Measurements from ENCODE around the gene LMNTD2. TPM values are rescaled to one million over a fixed set of nuclear protein-coding genes. Genes with fewer than 3 reads are reported as not detected.

Gene LMNTD2
- total and polyA plus RNA-seq, 2 of the 13 experiments (the other 11 are each of a cell fraction or from before 2014, with no cell fraction given) = 1.1 to 3.1 TPM

DNA sequence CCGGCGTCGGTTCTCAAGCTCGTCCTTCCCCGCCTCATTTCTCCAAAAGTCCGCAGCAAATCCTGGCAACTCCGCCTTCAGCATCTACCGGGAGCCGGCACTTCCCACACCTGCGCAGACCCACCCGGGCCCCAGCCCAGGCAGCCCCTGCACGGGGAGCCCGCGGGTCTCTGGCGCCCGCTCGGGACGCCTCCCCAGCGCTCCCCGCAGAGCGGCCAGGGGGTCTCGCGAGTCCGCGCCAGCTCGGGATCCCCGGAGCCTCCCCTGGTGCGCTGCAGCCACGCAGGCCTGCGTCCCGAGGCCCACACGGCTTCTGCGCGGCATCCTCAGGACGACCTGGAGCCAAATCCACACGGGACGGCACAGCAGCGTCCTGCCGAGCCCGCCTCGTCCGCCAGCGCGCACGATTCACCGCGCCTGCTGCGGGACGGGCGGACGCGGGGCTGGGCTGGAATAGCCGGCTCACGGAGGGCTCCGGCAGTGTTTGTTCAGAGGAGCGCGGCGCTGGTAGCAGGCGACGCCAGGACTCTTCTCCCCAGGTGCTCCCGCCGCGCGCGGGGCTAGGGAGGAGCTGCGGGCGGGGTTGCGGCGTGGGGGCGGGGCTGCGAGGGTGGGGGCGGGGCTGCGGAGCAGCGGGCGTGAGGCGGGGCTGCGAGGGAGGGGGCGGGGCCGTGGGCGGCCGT, 14.9 kb upstream of the LMNTD2 start (continued):
- TF ChIP-seq, protein P1, sequence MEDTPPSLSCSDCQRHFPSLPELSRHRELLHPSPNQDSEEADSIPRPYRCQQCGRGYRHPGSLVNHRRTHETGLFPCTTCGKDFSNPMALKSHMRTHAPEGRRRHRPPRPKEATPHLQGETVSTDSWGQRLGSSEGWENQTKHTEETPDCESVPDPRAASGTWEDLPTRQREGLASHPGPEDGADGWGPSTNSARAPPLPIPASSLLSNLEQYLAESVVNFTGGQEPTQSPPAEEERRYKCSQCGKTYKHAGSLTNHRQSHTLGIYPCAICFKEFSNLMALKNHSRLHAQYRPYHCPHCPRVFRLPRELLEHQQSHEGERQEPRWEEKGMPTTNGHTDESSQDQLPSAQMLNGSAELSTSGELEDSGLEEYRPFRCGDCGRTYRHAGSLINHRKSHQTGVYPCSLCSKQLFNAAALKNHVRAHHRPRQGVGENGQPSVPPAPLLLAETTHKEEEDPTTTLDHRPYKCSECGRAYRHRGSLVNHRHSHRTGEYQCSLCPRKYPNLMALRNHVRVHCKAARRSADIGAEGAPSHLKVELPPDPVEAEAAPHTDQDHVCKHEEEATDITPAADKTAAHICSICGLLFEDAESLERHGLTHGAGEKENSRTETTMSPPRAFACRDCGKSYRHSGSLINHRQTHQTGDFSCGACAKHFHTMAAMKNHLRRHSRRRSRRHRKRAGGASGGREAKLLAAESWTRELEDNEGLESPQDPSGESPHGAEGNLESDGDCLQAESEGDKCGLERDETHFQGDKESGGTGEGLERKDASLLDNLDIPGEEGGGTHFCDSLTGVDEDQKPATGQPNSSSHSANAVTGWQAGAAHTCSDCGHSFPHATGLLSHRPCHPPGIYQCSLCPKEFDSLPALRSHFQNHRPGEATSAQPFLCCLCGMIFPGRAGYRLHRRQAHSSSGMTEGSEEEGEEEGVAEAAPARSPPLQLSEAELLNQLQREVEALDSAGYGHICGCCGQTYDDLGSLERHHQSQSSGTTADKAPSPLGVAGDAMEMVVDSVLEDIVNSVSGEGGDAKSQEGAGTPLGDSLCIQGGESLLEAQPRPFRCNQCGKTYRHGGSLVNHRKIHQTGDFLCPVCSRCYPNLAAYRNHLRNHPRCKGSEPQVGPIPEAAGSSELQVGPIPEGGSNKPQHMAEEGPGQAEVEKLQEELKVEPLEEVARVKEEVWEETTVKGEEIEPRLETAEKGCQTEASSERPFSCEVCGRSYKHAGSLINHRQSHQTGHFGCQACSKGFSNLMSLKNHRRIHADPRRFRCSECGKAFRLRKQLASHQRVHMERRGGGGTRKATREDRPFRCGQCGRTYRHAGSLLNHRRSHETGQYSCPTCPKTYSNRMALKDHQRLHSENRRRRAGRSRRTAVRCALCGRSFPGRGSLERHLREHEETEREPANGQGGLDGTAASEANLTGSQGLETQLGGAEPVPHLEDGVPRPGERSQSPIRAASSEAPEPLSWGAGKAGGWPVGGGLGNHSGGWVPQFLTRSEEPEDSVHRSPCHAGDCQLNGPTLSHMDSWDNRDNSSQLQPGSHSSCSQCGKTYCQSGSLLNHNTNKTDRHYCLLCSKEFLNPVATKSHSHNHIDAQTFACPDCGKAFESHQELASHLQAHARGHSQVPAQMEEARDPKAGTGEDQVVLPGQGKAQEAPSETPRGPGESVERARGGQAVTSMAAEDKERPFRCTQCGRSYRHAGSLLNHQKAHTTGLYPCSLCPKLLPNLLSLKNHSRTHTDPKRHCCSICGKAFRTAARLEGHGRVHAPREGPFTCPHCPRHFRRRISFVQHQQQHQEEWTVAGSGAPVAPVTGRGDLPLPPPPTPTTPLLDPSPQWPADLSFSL (CRISPR knock-in tag; IDR thresholded peaks at IDR 0.05) = no peak
- TF ChIP-seq BCL6 (CRISPR knock-in tag; IDR thresholded peaks at IDR 0.05) (peak; percentile 42), ZNF543 (CRISPR knock-in tag; IDR thresholded peaks at IDR 0.05) (0 out of 2 replicates have a peak, but pooled peaks have one; percentile 61), ZNF605 (CRISPR knock-in tag; IDR thresholded peaks at IDR 0.05) (no peak), ZNF776 (CRISPR knock-in tag; IDR thresholded peaks at IDR 0.05) (peak; percentile 66; the same call in 1 of the 2 replicates), CHD2 (IDR thresholded peaks at IDR 0.05; ENCODE audit: low read depth, low read length) (peak; percentile 70), HNRNPLL (IDR thresholded peaks at IDR 0.05; ENCODE audit: low read depth, low read length, poor library complexity, severe bottlenecking) (peak; percentile 29), ZNF333 (CRISPR knock-in tag; IDR thresholded peaks at IDR 0.05; ENCODE audit: borderline replicate concordance) (peak; percentile 88; the same call in 1 of the 2 replicates), GATAD1 (CRISPR knock-in tag; IDR thresholded peaks at IDR 0.05) (no peak), POGZ (CRISPR knock-in tag; IDR thresholded peaks at IDR 0.05) (0 out of 2 replicates have a peak, but pooled peaks have one; percentile 21), MYC (CRISPR knock-in tag; IDR thresholded peaks at IDR 0.05; ENCODE audit: borderline replicate concordance) (peak; percentile 44; the same call in 1 of the 2 replicates), NR3C1 (CRISPR knock-in tag; IDR thresholded peaks at IDR 0.05) (peak; percentile 54; the same call in 1 of the 2 replicates), SPEN (CRISPR knock-in tag; IDR thresholded peaks at IDR 0.05; ENCODE audit: low read depth) (0 out of 2 replicates have a peak, but pooled peaks have one; percentile 27), ATF7 (IDR thresholded peaks at IDR 0.05) (no peak), ATF7 (CRISPR knock-in tag; IDR thresholded peaks at IDR 0.05) (peak; percentile 40; the same call in 1 of the 2 replicates)
- TF ChIP-seq, protein P2, sequence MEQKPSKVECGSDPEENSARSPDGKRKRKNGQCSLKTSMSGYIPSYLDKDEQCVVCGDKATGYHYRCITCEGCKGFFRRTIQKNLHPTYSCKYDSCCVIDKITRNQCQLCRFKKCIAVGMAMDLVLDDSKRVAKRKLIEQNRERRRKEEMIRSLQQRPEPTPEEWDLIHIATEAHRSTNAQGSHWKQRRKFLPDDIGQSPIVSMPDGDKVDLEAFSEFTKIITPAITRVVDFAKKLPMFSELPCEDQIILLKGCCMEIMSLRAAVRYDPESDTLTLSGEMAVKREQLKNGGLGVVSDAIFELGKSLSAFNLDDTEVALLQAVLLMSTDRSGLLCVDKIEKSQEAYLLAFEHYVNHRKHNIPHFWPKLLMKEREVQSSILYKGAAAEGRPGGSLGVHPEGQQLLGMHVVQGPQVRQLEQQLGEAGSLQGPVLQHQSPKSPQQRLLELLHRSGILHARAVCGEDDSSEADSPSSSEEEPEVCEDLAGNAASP (CRISPR knock-in tag; IDR thresholded peaks at IDR 0.05; ENCODE audit: borderline replicate concordance) = 0 out of 2 replicates have a peak, but pooled peaks have one; percentile 47
- TF ChIP-seq, protein P3, sequence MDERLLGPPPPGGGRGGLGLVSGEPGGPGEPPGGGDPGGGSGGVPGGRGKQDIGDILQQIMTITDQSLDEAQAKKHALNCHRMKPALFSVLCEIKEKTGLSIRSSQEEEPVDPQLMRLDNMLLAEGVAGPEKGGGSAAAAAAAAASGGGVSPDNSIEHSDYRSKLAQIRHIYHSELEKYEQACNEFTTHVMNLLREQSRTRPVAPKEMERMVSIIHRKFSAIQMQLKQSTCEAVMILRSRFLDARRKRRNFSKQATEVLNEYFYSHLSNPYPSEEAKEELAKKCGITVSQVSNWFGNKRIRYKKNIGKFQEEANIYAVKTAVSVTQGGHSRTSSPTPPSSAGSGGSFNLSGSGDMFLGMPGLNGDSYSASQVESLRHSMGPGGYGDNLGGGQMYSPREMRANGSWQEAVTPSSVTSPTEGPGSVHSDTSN (CRISPR knock-in tag; IDR thresholded peaks at IDR 0.05) = no peak
- TF ChIP-seq, protein P4, sequence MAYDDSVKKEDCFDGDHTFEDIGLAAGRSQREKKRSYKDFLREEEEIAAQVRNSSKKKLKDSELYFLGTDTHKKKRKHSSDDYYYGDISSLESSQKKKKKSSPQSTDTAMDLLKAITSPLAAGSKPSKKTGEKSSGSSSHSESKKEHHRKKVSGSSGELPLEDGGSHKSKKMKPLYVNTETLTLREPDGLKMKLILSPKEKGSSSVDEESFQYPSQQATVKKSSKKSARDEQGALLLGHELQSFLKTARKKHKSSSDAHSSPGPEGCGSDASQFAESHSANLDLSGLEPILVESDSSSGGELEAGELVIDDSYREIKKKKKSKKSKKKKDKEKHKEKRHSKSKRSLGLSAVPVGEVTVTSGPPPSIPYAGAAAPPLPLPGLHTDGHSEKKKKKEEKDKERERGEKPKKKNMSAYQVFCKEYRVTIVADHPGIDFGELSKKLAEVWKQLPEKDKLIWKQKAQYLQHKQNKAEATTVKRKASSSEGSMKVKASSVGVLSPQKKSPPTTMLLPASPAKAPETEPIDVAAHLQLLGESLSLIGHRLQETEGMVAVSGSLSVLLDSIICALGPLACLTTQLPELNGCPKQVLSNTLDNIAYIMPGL (CRISPR knock-in tag; IDR thresholded peaks at IDR 0.05; ENCODE audit: borderline replicate concordance in 1 of 2, low read depth in 1 of 2) = peak in 1 of 2 experiments; percentile 46; a peak in 1 of 4 replicates

Data from HepG2 (cell line).